NCI-H446 treated with DMSO at 0.1 percent for 48 hours (cell line): ENCODE results near the gene FLAD1.

Experiments
- DNase-seq: peaks from one replicate; lab custom pipeline; 2025; lab: John Stamatoyannopoulos, UW

Gene FLAD1

GRCh38 chr1:154982897-154983648 lies at the start of gene FLAD1:
Gene FLAD1, plus strand, starts transcription at chr1:154983344. Its CDS starts 351 bp downstream, at chr1:154983695.
- peak; percentile 100 for DNase-seq

GRCh38 chr1:154934358-154934948 lies 48.7 kb upstream of the FLAD1 start:
- no peak for DNase-seq

GRCh38 chr1:154935749-154936554 lies 47.2 kb upstream of the FLAD1 start:
- no peak for DNase-seq

GRCh38 chr1:154936555-154937084 lies 46.5 kb upstream of the FLAD1 start, which contains the start of gene PMVK:
Gene PMVK, minus strand, starts transcription at chr1:154936719. Its CDS starts 34 bp downstream, at chr1:154936685.
- peak; percentile 92 for DNase-seq

GRCh38 chr1:154937085-154937987 lies 45.8 kb upstream of the FLAD1 start:
- DNase-seq = peak; percentile 92

GRCh38 chr1:154937988-154938386 lies 45.2 kb upstream of the FLAD1 start:
- no peak for DNase-seq

- no peak for DNase-seq
Observed at GRCh38 chr1:154938604-154939399, 44.3 kb upstream of the FLAD1 start.

- DNase-seq = no peak
Observed at GRCh38 chr1:154940213-154940560, 43.0 kb upstream of the FLAD1 start.

- no peak for DNase-seq
Observed at GRCh38 chr1:154940651-154941194, 42.4 kb upstream of the FLAD1 start.

GRCh38 chr1:154941333-154942013 lies 41.7 kb upstream of the FLAD1 start:
- DNase-seq = no peak

- no peak for DNase-seq
Observed at GRCh38 chr1:154943649-154944400, 39.3 kb upstream of the FLAD1 start.

- no peak for DNase-seq
Observed at GRCh38 chr1:154944401-154945159, 38.6 kb upstream of the FLAD1 start.

- no peak for DNase-seq
Observed at GRCh38 chr1:154945160-154945961, 37.8 kb upstream of the FLAD1 start.

- no peak for DNase-seq
Observed at GRCh38 chr1:154945962-154946850, 36.9 kb upstream of the FLAD1 start.

- no peak for DNase-seq
Observed at GRCh38 chr1:154948079-154948478, 35.1 kb upstream of the FLAD1 start.

GRCh38 chr1:154951901-154952657 lies 31.1 kb upstream of the FLAD1 start:
- DNase-seq = no peak
